Breast epithelium (tissue), 4 donors: ENCODE data around the gene KIR3DL3. TPM values are rescaled to one million over a fixed set of nuclear protein-coding genes. Genes with fewer than 3 reads are reported as not detected.
"Not testable (repeated sequence)": the region's sequence is repeated elsewhere in the genome, so short reads cannot be mapped to it uniquely, and the experiment has no call there.

Experiments
- DNase-seq, 2 donors: peaks; one replicate each; pipeline ENCODE4 v3.0.0-alpha.2; 2019; ENCODE audit warnings: low spot score in 2 of 2
- H3K27ac ChIP-seq, 2 donors: fragments of 200-600 bp; sonication (generic) in 1 of 2; one replicate each; pipeline ENCODE4 v1.5.1; 2016 to 2019; ENCODE audit warnings: mild to moderate bottlenecking in 1 of 2
- H3K27me3 ChIP-seq, 2 donors: fragments of 200-600 bp; sonication (generic) in 1 of 2; one replicate each; pipeline versions ENCODE4 v1.5.1 to v1.6.0; 2017 to 2019; ENCODE audit warnings: control low read depth in 1 of 2, mild to moderate bottlenecking in 1 of 2
- H3K36me3 ChIP-seq: fragments of 200-600 bp; one replicate; pipeline ENCODE4 v1.5.1; 2019
- H3K4me1 ChIP-seq, 2 donors: fragments of 200-600 bp; sonication (generic); one replicate each; pipeline ENCODE4 v1.5.1; 2016 to 2019; ENCODE audit warnings: control low read depth in 1 of 2
- H3K4me3 ChIP-seq, 3 donors: fragments of 200-600 bp; sonication (generic); 1 replicate in 2 of 3; 2 replicates in 1 of 3; pipeline ENCODE4 v1.5.1; 2016 to 2019; ENCODE audit warnings: mild to moderate bottlenecking in 3 of 3, moderate library complexity in 2 of 3
- H3K9me3 ChIP-seq, 2 donors: fragments of 200-600 bp; sonication (generic) in 1 of 2; one replicate each; pipeline ENCODE4 v1.5.1; 2016 to 2019; ENCODE audit warnings: control low read depth in 1 of 2
- intact Hi-C: fragments of 100-400 bp; cut with DNase I; formaldehyde crosslinking; loops from one replicate; pipeline ENCODE4 v1.15.1; 2023; ENCODE audit warnings: low total_unique reads
- total RNA-seq, 3 donors: library from RNA; depleted of rRNA; stranded (reverse); fragments of >200 nt; gene quantifications; one replicate each; pipeline ENCODE4 v1.1.0, GENCODE V29; 2016

Gene KIR3DL3
- total RNA-seq, 3 donors from 2014 or later: not detected

DNA sequence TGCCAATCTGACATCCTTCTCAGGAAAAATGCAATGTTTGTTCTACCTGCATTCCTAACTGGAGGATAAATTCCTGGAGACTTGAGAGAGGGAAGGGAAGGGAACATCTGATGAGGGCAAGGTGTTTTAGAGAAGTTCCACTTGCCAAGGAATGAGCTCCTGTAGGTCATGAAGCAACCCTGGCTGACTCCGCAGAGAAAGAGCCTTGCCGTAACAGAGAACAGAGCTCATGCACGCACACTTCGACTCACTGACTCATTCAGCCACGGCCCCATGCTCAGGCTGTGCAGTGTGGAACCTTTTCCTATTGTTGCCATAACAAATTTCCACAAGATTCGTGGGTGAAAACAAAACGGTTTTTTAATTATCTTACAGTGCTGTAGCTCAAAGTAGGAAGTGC, 54.7 kb downstream of the KIR3DL3 start:
- H3K4me1 ChIP-seq, H3K9me3 ChIP-seq, H3K36me3 ChIP-seq, H3K4me3 ChIP-seq, H3K27me3 ChIP-seq, H3K27ac ChIP-seq, intact Hi-C loops, DNase-seq: not testable (repeated sequence)

DNA sequence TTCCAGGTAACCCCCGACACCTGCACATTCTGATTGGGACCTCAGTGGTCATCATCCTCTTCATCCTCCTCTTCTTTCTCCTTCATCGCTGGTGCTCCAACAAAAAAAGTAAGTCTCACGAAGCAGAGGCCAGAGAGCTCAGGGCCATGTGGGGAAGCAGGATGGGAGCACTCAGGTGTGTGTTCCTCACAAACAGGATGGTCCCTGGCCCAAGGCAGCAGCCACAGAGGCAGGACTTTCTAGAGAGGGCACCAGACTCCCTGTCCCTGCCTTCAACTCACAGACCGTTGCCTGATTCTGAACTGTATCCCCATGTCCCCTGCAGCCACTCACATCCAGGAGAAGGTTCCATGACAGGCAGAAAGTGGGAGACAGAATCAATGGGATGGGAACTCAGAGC, 58.7 kb downstream of the KIR3DL3 start:
- H3K36me3 ChIP-seq, H3K4me3 ChIP-seq, H3K4me1 ChIP-seq, intact Hi-C loops, DNase-seq, H3K27ac ChIP-seq, H3K9me3 ChIP-seq, H3K27me3 ChIP-seq: not testable (repeated sequence)

Other genes starting within 250 kb of the KIR3DL3 start
- not detected for gene LAIR2, start 221.6 kb upstream of the KIR3DL3 start, total RNA-seq
- gene LILRA2, start 150.7 kb upstream of the KIR3DL3 start, total RNA-seq: 1 to 10 TPM in 2 of 3 donors, under 1 TPM in 1; 0.66 to 6.9 (median 4.2) TPM
- 1 to 10 TPM in 1 of 3 donors, under 1 TPM in 2; 0.44 to 1.8 (median 0.66) TPM for gene LILRA1, start 130.8 kb upstream of the KIR3DL3 start, total RNA-seq
- 1 to 10 TPM; 1.6 to 2.6 (median 2.3) TPM for gene LILRB1, start 94.0 kb upstream of the KIR3DL3 start, total RNA-seq
- 10 to 100 TPM in 2 of 3 donors, 1 to 10 TPM in 1; 1.3 to 17.6 (median 10.1) TPM for gene LILRB4, start 61.5 kb upstream of the KIR3DL3 start, total RNA-seq
- not detected for gene KIR2DL3, start 14.1 kb downstream of the KIR3DL3 start, total RNA-seq
- gene KIR2DL1, start 45.4 kb downstream of the KIR3DL3 start, total RNA-seq: not detected
- gene KIR2DL4, start 79.2 kb downstream of the KIR3DL3 start, total RNA-seq: under 1 TPM in 1 of 3 donors, not detected in 2; 0.32 TPM
- gene KIR3DL1, start 92.0 kb downstream of the KIR3DL3 start, total RNA-seq: under 1 TPM in 1 of 3 donors, not detected in 2; 0.59 TPM
- gene KIR2DS4, start 108.2 kb downstream of the KIR3DL3 start, total RNA-seq: not detected
- gene KIR3DL2, start 126.0 kb downstream of the KIR3DL3 start, total RNA-seq: not detected
- 1 to 10 TPM in 2 of 3 donors, under 1 TPM in 1; 0.66 to 2.4 (median 1.3) TPM for gene FCAR, start 149.8 kb downstream of the KIR3DL3 start, total RNA-seq
- gene NCR1, start 181.7 kb downstream of the KIR3DL3 start, total RNA-seq: under 1 TPM in 1 of 3 donors, not detected in 2; 0.33 TPM
- gene NLRP7, start 223.1 kb downstream of the KIR3DL3 start, total RNA-seq: not detected
- gene NLRP2, start 241.9 kb downstream of the KIR3DL3 start, total RNA-seq: 1 to 10 TPM in 2 of 3 donors, not detected in 1; 4.3 to 8.5 TPM